PFSK-1 (cell line): ENCODE results near the gene PMCH.

ENCODE experiments used
- POLR2AphosphoS5 ChIP-seq: IDR thresholded peaks from 2 replicates; pipeline ENCODE4 v1.6.1; 2012; ENCODE audit warnings: low read depth, mild to moderate bottlenecking, control low read depth, low read length, moderate library complexity
- REST ChIP-seq, 2 experiments: IDR thresholded peaks; 2 replicates each; pipeline versions ENCODE4 v1.6.1 to v1.8.0; 2011 to 2012; ENCODE audit warnings: low read depth in 2 of 2, low read length in 2 of 2, control low read depth in 1 of 2, inconsistent platforms in 1 of 2, mild to moderate bottlenecking in 1 of 2, moderate library complexity in 1 of 2; ENCODE audit not compliant: insufficient read depth in 1 of 2
- SIN3A ChIP-seq: IDR thresholded peaks from 2 replicates; pipeline ENCODE4 v1.6.1; 2012; ENCODE audit warnings: mild to moderate bottlenecking, low read length, moderate library complexity, borderline replicate concordance; ENCODE audit not compliant: insufficient read depth
- TAF1 ChIP-seq: IDR thresholded peaks from 2 replicates; pipeline ENCODE4 v1.6.1; 2012; ENCODE audit warnings: low read length, control low read depth, borderline replicate concordance; ENCODE audit not compliant: insufficient read depth

- no peak for TF ChIP-seq POLR2AphosphoS5
- TF ChIP-seq REST (IDR thresholded peaks at IDR 0.05; ENCODE audit: insufficient read depth in 1 of 2, low read depth in 2 of 2, low read length in 2 of 2): no peak
- TF ChIP-seq TAF1: no peak
- no peak for TF ChIP-seq SIN3A
These were observed 37.0 kb upstream of the PMCH start for GRCh38 chr12:102234599-102234998.
